CD8-positive, alpha-beta memory T cell (primary cell): ENCODE results near the gene MAX. TPM values are rescaled to one million over a fixed set of nuclear protein-coding genes. Genes with fewer than 3 reads are reported as not detected.
"Not testable (repeated sequence)": the region's sequence is repeated elsewhere in the genome, so short reads cannot be mapped to it uniquely, and the experiment has no call there.

Experiments used
- CTCF ChIA-PET: fragments of 350-600 bp; sonication (Branson Sonifier 250); formaldehyde crosslinking; loops from one replicate; lab custom pipeline; 2021; ENCODE audit warnings: antibody characterized with exemption; lab: Charles Lee
- POLR2A ChIA-PET: fragments of 350-600 bp; sonication (Branson Sonifier 250); formaldehyde crosslinking; loops from one replicate; lab custom pipeline; 2021; ENCODE audit warnings: antibody characterized with exemption; lab: Charles Lee
- DNase-seq, 5 donors: peaks; one replicate each; pipeline versions ENCODE4 v3.0.0 to v3.0.0-alpha.2; 2020 to 2022; ENCODE audit warnings: mixed read lengths in 1 of 5
- H3K27ac ChIP-seq: one replicate; pipeline ENCODE4 v1.7.0; 2013; ENCODE audit warnings: low read depth, mild to moderate bottlenecking, low read length, moderate library complexity
- H3K27me3 ChIP-seq: 2 replicates; pipeline ENCODE4 v1.7.0; 2013; ENCODE audit warnings: low read length, mild to moderate bottlenecking; ENCODE audit not compliant: insufficient read depth, poor library complexity, severe bottlenecking
- H3K36me3 ChIP-seq: 2 replicates; pipeline ENCODE4 v1.7.0; 2013; ENCODE audit warnings: mild to moderate bottlenecking, low read length, moderate library complexity; ENCODE audit not compliant: insufficient read depth
- H3K4me1 ChIP-seq: 2 replicates; pipeline ENCODE4 v1.7.0; 2013; ENCODE audit warnings: mild to moderate bottlenecking, low read length, moderate library complexity; ENCODE audit not compliant: insufficient read depth
- H3K4me3 ChIP-seq: 2 replicates; pipeline ENCODE4 v1.7.0; 2013; ENCODE audit warnings: mild to moderate bottlenecking, low read length
- H3K9me3 ChIP-seq: 2 replicates; pipeline ENCODE4 v1.7.0; 2013; ENCODE audit warnings: mild to moderate bottlenecking, low read length
- H3K27ac Mint-ChIP-seq, 8 donors: one replicate each; pipeline ENCODE4 v1.8.0; 2020 to 2021; ENCODE audit warnings: mixed read lengths in 8 of 8, mild to moderate bottlenecking in 6 of 8, inconsistent platforms in 3 of 8, moderate library complexity in 3 of 8
- H3K27me3 Mint-ChIP-seq, 2 donors: one replicate each; pipeline ENCODE4 v1.8.0; 2020 to 2021; ENCODE audit warnings: mixed read lengths in 2 of 2, mild to moderate bottlenecking in 1 of 2, moderate library complexity in 1 of 2
- H3K36me3 Mint-ChIP-seq, 3 donors: one replicate each; pipeline ENCODE4 v1.8.0; 2020 to 2021; ENCODE audit warnings: mixed read lengths in 3 of 3, inconsistent platforms in 1 of 3, mild to moderate bottlenecking in 1 of 3
- H3K4me1 Mint-ChIP-seq, 3 donors: one replicate each; pipeline ENCODE4 v1.8.0; 2020 to 2021; ENCODE audit warnings: mixed read lengths in 3 of 3, inconsistent platforms in 1 of 3, mild to moderate bottlenecking in 1 of 3
- H3K4me3 Mint-ChIP-seq, 7 donors: one replicate each; pipeline ENCODE4 v1.8.0; 2020 to 2021; ENCODE audit warnings: mixed read lengths in 7 of 7, mild to moderate bottlenecking in 6 of 7, moderate library complexity in 4 of 7, inconsistent platforms in 2 of 7
- H3K9me3 Mint-ChIP-seq, 5 donors: one replicate each; pipeline ENCODE4 v1.8.0; 2020 to 2022; ENCODE audit warnings: mixed read lengths in 5 of 5, mild to moderate bottlenecking in 3 of 5, moderate library complexity in 2 of 5, inconsistent platforms in 1 of 5
- polyA plus RNA-seq: library from polyadenylated mRNA; unstranded; fragments of 300-500 nt; fragmentation: Illumina TruSeq; gene quantifications from one replicate; pipeline ENCODE4 v1.2.3, GENCODE V29; 2021
- total RNA-seq, 2 experiments: library from RNA; stranded (reverse); gene quantifications; one replicate each; pipeline ENCODE4 v1.2.3, GENCODE V29; 2021

MAX gene
- total and polyA plus RNA-seq, 3 experiments from 2014 or later = 126 to 135 (median 127) TPM

DNA sequence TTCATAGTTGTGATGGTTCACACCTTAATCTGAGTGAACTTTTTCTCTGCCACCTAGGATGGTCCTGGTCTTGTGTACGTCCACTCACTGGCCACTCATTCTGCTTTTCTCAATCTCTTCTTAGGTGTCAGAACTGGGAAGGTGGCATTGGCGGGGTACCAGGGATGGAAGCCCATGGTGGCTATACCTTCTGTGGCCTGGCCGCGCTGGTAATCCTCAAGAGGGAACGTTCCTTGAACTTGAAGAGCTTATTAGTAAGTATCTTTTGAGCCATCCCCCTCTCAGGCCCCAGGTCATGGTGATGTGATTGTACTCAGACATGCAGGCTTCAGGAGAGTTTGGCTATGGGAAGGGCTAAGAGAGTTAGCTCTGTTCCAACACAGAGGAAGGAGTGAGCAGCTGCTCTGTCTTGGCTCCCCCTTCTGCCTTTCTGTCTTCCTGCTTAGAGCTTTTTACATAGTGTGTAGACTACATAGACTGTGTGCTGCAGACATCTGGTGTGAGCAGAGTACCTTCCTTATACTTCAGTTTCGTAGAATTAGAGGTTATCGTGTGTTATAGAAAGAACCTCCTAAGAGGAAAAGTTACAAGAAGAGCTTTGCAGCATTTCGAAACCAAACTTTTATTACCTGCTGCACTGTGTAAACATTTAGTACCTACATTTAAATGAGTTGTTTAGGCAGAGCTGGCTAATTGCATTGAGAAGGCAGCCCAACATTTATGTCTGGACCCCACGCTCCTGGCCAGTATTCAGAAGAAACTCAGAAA, 61.5 kb downstream of the MAX start:
- H3K9me3 Mint-ChIP-seq = no peaks in the 10 kb centered on the region
- H3K27me3 ChIP-seq = no peaks in the 10 kb centered on the region
- H3K27ac ChIP-seq = no peak overlapping the region
- no peaks in the 10 kb centered on the region for H3K4me1 ChIP-seq
- H3K27ac Mint-ChIP-seq = peak overlapping the region in 1 of 8 donors; percentile 29
- peaks cover 0 to 52% (median 13%) of the 10 kb centered on the region in 3 donors for H3K36me3 Mint-ChIP-seq
- no peaks in the 10 kb centered on the region for H3K27me3 Mint-ChIP-seq
- no peak overlapping the region for H3K4me3 Mint-ChIP-seq
- no peaks in the 10 kb centered on the region for H3K9me3 ChIP-seq
- no peak for DNase-seq
- H3K36me3 ChIP-seq = peaks cover 7% of the 10 kb centered on the region
- H3K4me3 ChIP-seq = no peak overlapping the region
- ChIA-PET CTCF (no interaction called here), POLR2A (interaction anchor here (0.6 to 0.7 kb wide), 4 partner anchors 43 to 188 kb away, joined by 3 to 4 read pairs (median 4); no protein-coding TSS in a partner anchor)
- H3K4me1 Mint-ChIP-seq = no peaks in the 10 kb centered on the region

GRCh38 chr14:65038966-65039365, 63.4 kb downstream of the MAX start:
- DNase-seq = no peak
- Histone ChIP-seq H3K4me1 (no peaks in the 10 kb centered on the region), H3K27ac (no peak overlapping the region), H3K4me3 (no peak overlapping the region), H3K36me3 (peaks cover 7% of the 10 kb centered on the region), H3K27me3 (no peaks in the 10 kb centered on the region), H3K9me3 (no peaks in the 10 kb centered on the region)
- no peak overlapping the region for H3K4me3 Mint-ChIP-seq
- H3K36me3 Mint-ChIP-seq = peaks cover 0 to 47% (median 14%) of the 10 kb centered on the region in 3 donors
- H3K4me1 Mint-ChIP-seq = no peaks in the 10 kb centered on the region
- H3K27me3 Mint-ChIP-seq = no peaks in the 10 kb centered on the region
- no peak overlapping the region for H3K27ac Mint-ChIP-seq
- ChIA-PET POLR2A (no interaction called here), CTCF (no interaction called here)
- no peaks in the 10 kb centered on the region for H3K9me3 Mint-ChIP-seq

DNA sequence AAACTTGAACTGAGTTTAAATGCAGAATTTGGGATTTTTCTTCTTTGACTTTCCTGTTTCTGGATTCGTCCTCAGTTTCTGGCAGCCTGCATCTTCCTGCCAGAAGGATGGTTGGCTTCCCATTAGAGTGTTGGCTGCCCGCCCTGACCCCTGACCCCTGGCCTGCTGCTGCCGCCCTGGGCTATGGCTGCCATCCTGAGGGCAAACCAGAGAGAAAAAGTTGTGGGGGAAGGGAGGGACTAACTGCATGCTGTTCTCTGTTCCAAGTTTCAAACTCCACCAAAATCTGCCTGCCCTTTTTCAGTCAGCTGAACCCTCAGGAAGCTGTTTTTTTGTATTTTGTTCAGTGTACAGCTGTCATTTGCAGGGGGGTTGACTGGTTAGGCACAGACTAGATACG, 67.3 kb downstream of the MAX start:
- no peaks in the 10 kb centered on the region for H3K9me3 Mint-ChIP-seq
- POLR2A ChIA-PET = interaction anchor here (0.7 kb wide), 1 partner anchor 46 kb away, joined by 4 read pairs; no protein-coding TSS in a partner anchor
- CTCF ChIA-PET = interaction anchor here (1.2 kb wide), 1 partner anchor 15 kb away, joined by 3 read pairs; no protein-coding TSS in a partner anchor
- no peak overlapping the region for H3K27ac ChIP-seq
- no peak for DNase-seq
- no peak overlapping the region for H3K4me3 ChIP-seq
- H3K4me3 Mint-ChIP-seq = no peak overlapping the region
- H3K27ac Mint-ChIP-seq = peak overlapping the region in 1 of 8 donors; percentile 14
- no peaks in the 10 kb centered on the region for H3K36me3 ChIP-seq
- no peaks in the 10 kb centered on the region for H3K4me1 ChIP-seq
- H3K4me1 Mint-ChIP-seq = no peaks in the 10 kb centered on the region
- no peaks in the 10 kb centered on the region for H3K27me3 ChIP-seq
- no peaks in the 10 kb centered on the region for H3K9me3 ChIP-seq
- peaks cover 6 to 40% (median 19%) of the 10 kb centered on the region in 3 donors for H3K36me3 Mint-ChIP-seq
- no peaks in the 10 kb centered on the region for H3K27me3 Mint-ChIP-seq

DNA sequence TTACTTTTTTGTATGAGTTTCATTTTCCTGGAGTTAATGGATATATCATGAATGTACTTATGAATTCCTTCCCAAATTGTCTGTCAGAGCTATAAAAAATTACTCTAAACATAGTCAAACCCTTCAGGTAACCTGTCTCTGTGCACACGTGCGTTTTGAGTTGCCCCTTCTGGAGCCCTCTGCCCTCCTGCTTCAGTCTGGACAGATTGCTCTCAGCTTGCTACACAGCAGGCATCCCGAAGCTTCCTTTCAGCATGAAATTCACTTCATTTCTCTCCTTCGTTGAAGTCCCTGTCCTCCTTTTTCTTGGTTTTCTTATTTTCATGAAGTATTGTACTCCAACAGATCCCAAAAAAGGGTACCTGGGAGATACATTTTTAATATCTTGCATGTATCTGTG, 68.3 kb downstream of the MAX start:
- CTCF ChIA-PET = interaction anchor here (1.2 kb wide), 1 partner anchor 14 kb away, joined by 3 read pairs; no protein-coding TSS in a partner anchor
- H3K4me3 Mint-ChIP-seq = no peak overlapping the region

DNA sequence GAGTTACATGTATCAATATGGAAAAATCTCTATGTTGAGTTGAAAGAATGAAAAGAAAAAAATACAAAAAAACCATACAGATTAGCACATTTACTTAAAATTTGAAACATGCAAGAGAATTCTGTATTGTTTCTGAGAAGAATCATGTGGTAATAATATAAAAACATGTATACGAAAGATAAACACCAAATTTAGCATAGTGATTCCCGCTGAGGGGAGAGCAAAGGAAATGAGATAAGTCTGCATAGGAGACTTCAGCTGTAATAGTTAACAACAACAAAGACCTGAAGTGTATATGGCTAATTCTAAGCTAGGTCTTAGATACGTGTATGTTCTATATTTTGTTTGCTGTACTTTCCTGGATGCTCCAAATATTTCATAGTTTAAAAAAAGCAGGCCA, 69.1 kb downstream of the MAX start:
- peaks cover 6 to 50% (median 23%) of the 10 kb centered on the region in 3 donors for H3K36me3 Mint-ChIP-seq
- H3K4me1 Mint-ChIP-seq = no peaks in the 10 kb centered on the region
- peaks cover 5% of the 10 kb centered on the region for H3K36me3 ChIP-seq
- no peak overlapping the region for H3K27ac Mint-ChIP-seq
- POLR2A ChIA-PET = no interaction called here
- no peaks in the 10 kb centered on the region for H3K27me3 ChIP-seq
- H3K9me3 Mint-ChIP-seq = no peaks in the 10 kb centered on the region
- no peak overlapping the region for H3K4me3 ChIP-seq
- no peaks in the 10 kb centered on the region for H3K27me3 Mint-ChIP-seq
- H3K27ac ChIP-seq = no peak overlapping the region
- H3K9me3 ChIP-seq = no peaks in the 10 kb centered on the region
- DNase-seq = no peak
- no peak overlapping the region for H3K4me3 Mint-ChIP-seq
- CTCF ChIA-PET = no interaction called here
- H3K4me1 ChIP-seq = no peaks in the 10 kb centered on the region

More for the DNA sequence above, 68.3 kb downstream of the MAX start:
- no peak overlapping the region for H3K27ac ChIP-seq
- no peak overlapping the region for H3K27ac Mint-ChIP-seq
- H3K9me3 Mint-ChIP-seq = no peaks in the 10 kb centered on the region
- no peak overlapping the region for H3K4me3 ChIP-seq
- DNase-seq = no peak
- H3K9me3 ChIP-seq = no peaks in the 10 kb centered on the region
- H3K36me3 Mint-ChIP-seq = peaks cover 6 to 48% (median 23%) of the 10 kb centered on the region in 3 donors
- no peaks in the 10 kb centered on the region for H3K27me3 ChIP-seq
- POLR2A ChIA-PET = no interaction called here
- H3K36me3 ChIP-seq = no peaks in the 10 kb centered on the region
- H3K4me1 Mint-ChIP-seq = no peaks in the 10 kb centered on the region
- no peaks in the 10 kb centered on the region for H3K27me3 Mint-ChIP-seq
- no peaks in the 10 kb centered on the region for H3K4me1 ChIP-seq

DNA sequence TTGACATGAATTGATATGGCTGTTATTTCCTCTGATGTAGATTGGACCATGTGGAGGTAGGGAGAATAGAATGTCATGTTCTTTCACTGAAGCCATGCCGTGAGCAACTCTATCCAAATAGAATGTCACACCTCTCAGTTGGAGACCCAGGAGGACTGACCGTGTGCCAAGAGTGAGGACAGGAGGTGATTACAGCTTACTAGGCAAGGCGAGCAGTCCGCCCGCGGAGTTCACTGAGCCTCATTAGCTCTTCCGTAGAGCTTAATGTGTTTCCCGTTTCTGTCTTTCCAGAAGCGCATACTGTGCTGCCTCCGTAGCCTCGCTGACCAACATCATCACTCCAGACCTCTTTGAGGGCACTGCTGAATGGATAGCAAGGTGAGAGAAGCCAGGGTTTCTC, 70.0 kb downstream of the MAX start:
- CTCF ChIA-PET = no interaction called here
- no peaks in the 10 kb centered on the region for H3K27me3 Mint-ChIP-seq

GRCh38 chr14:65031321-65031720, 71.0 kb downstream of the MAX start:
- CTCF ChIA-PET, H3K4me1 Mint-ChIP-seq, H3K4me3 Mint-ChIP-seq, H3K27ac ChIP-seq, H3K36me3 ChIP-seq, H3K4me3 ChIP-seq, H3K4me1 ChIP-seq, H3K27me3 Mint-ChIP-seq, H3K27me3 ChIP-seq, DNase-seq, POLR2A ChIA-PET, H3K27ac Mint-ChIP-seq, H3K9me3 ChIP-seq, H3K9me3 Mint-ChIP-seq: not testable (repeated sequence)
- H3K36me3 Mint-ChIP-seq = peaks cover 6 to 65% (median 29%) of the 10 kb centered on the region in 3 donors

More for the DNA sequence above, 70.0 kb downstream of the MAX start:
- no peaks in the 10 kb centered on the region for H3K27me3 ChIP-seq
- Mint-ChIP-seq H3K4me1 (no peaks in the 10 kb centered on the region), H3K36me3 (peaks cover 6 to 58% (median 25%) of the 10 kb centered on the region in 3 donors), H3K27ac (peak overlapping the region in 1 of 8 donors; percentile 56), H3K4me3 (no peak overlapping the region), H3K9me3 (no peaks in the 10 kb centered on the region)
- no peak for DNase-seq
- H3K36me3 ChIP-seq = peaks cover 10% of the 10 kb centered on the region
- POLR2A ChIA-PET = no interaction called here
- no peaks in the 10 kb centered on the region for H3K4me1 ChIP-seq
- no peaks in the 10 kb centered on the region for H3K9me3 ChIP-seq
- H3K27ac ChIP-seq = no peak overlapping the region
- H3K4me3 ChIP-seq = no peak overlapping the region

GRCh38 chr14:65028937-65029336, 73.4 kb downstream of the MAX start:
- H3K9me3 ChIP-seq = no peaks in the 10 kb centered on the region
- no peaks in the 10 kb centered on the region for H3K27me3 ChIP-seq
- DNase-seq = no peak
- no peak overlapping the region for H3K4me3 Mint-ChIP-seq
- no peaks in the 10 kb centered on the region for H3K27me3 Mint-ChIP-seq
- peaks cover 10% of the 10 kb centered on the region for H3K36me3 ChIP-seq
- no peaks in the 10 kb centered on the region for H3K4me1 Mint-ChIP-seq
- no peak overlapping the region for H3K4me3 ChIP-seq
- no peaks in the 10 kb centered on the region for H3K4me1 ChIP-seq
- CTCF ChIA-PET = interaction anchor here (1.2 kb wide), 1 partner anchor 9 kb away, joined by 4 read pairs; no protein-coding TSS in a partner anchor
- H3K36me3 Mint-ChIP-seq = peaks cover 6 to 61% (median 27%) of the 10 kb centered on the region in 3 donors
- no peaks in the 10 kb centered on the region for H3K9me3 Mint-ChIP-seq
- peak overlapping the region in 2 of 8 donors; percentile 43 for H3K27ac Mint-ChIP-seq
- POLR2A ChIA-PET = interaction anchor here (0.7 kb wide), 1 partner anchor 23 kb away, joined by 3 read pairs; no protein-coding TSS in a partner anchor
- H3K27ac ChIP-seq = no peak overlapping the region
